ENCODE data around the gene ZBTB21. TPM values are rescaled to one million over a fixed set of nuclear protein-coding genes. Genes with fewer than 3 reads are reported as not detected.

The ZBTB21 gene
- total RNA-seq, 2 experiments from 2014 or later, result 132 to 139 TPM

GRCh38 chr21:41967708-41968107 lies 42.5 kb downstream of the ZBTB21 start:
- Mint-ChIP-seq H3K27ac (no peak overlapping the region), H3K9me3 (no peaks in the 10 kb centered on the region), H3K4me1 (ENCODE audit: low read depth) (no peaks in the 10 kb centered on the region), H3K4me3 (no peak overlapping the region), H3K36me3 (ENCODE audit: low read depth) (no peaks in the 10 kb centered on the region), H3K27me3 (peaks cover 4% of the 10 kb centered on the region)
- ChIA-PET POLR2A (no interaction called here), CTCF (no interaction called here)
- H3K4me1 ChIP-seq (ENCODE audit: insufficient read depth, low read length), result no peaks in the 10 kb centered on the region
- no peak for DNase-seq
- ATAC-seq (ENCODE audit: poor library complexity), result no peak
- H3K4me3 ChIP-seq (ENCODE audit: low read length), result no peak overlapping the region
- H3K27me3 ChIP-seq (ENCODE audit: control insufficient read depth in 1 of 2, insufficient read depth in 2 of 2, low read length in 2 of 2), result peaks cover 0 to 3% of the 10 kb centered on the region in 2 experiments
- intact Hi-C loops (cut with DNase I, micrococcal nuclease), result no loop called here
- H3K27ac ChIP-seq (ENCODE audit: low read depth in 1 of 2, low read length in 2 of 2), result no peak overlapping the region
- H3K36me3 ChIP-seq (ENCODE audit: insufficient read depth, low read length), result no peaks in the 10 kb centered on the region
- peaks cover 0 to 6% of the 10 kb centered on the region in 2 experiments for H3K9me3 ChIP-seq (ENCODE audit: control insufficient read depth in 1 of 2, insufficient read depth in 1 of 2, low read length in 2 of 2)
- TF ChIP-seq CTCF (IDR thresholded peaks at IDR 0.05), result no peak

GRCh38 chr21:41966872-41967621 lies 43.1 kb downstream of the ZBTB21 start:
- DNase-seq, result peak in 1 of 14 experiments; percentile 10
- no peak for ATAC-seq (ENCODE audit: poor library complexity)
- H3K27me3 Mint-ChIP-seq, result peaks cover 4% of the 10 kb centered on the region
- no peak overlapping the region for H3K4me3 Mint-ChIP-seq
- H3K4me1 Mint-ChIP-seq (ENCODE audit: low read depth), result no peaks in the 10 kb centered on the region
- H3K9me3 Mint-ChIP-seq, result no peaks in the 10 kb centered on the region
- no peak overlapping the region for H3K27ac Mint-ChIP-seq
- H3K27ac ChIP-seq (ENCODE audit: low read depth in 1 of 2, low read length in 2 of 2), result no peak overlapping the region
- H3K36me3 ChIP-seq (ENCODE audit: insufficient read depth, low read length), result no peaks in the 10 kb centered on the region
- no peaks in the 10 kb centered on the region for H3K36me3 Mint-ChIP-seq (ENCODE audit: low read depth)
- CTCF ChIA-PET, result no interaction called here
- no peaks in the 10 kb centered on the region for H3K9me3 ChIP-seq (ENCODE audit: control insufficient read depth in 1 of 2, insufficient read depth in 1 of 2, low read length in 2 of 2)
- intact Hi-C loops (cut with DNase I, micrococcal nuclease), result no loop called here
- no peak overlapping the region for H3K4me3 ChIP-seq (ENCODE audit: low read length)
- TF ChIP-seq CTCF (IDR thresholded peaks at IDR 0.05), result no peak
- H3K27me3 ChIP-seq (ENCODE audit: control insufficient read depth in 1 of 2, insufficient read depth in 2 of 2, low read length in 2 of 2), result peaks cover 0 to 9% of the 10 kb centered on the region in 2 experiments
- no peaks in the 10 kb centered on the region for H3K4me1 ChIP-seq (ENCODE audit: insufficient read depth, low read length)
- POLR2A ChIA-PET, result no interaction called here

DNA sequence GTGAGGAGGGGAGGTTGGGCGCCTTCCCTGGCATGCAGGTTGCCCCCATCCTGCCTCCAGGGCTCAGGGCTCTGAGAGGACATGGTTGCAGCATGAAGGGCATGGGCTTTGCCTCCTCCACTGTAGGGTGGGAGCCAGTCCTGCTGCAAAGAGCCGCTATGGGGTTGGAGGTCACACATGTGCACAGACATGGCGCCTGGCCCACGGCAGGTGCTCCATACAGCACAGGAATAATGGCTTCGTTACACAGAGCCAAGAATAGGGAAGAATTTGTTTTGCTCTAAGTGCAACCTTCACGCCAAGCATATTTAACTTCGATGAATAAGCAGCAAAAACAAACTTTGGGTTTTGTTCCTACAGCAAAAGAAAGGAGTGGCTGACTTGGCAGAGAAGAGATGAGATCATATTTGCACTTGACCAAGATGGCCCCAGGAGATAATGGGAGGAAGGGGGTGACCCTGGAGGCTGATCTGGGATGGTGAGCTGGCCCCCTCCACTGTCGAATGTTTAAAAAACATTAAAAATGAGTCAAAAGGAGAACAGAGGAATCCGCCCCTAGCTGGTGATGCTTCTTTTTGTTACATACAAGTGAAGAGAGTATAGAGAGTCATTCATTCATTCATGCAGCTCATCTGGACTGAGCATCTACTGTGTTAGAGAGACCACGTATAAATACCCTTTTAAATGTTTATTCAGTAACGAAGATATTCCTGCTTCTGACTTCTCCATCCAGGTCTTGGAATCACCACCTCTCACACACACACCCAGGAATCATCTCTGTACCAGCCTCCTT lies 43.9 kb downstream of the ZBTB21 start:
- CTCF ChIA-PET, result no interaction called here
- Histone ChIP-seq H3K4me3 (ENCODE audit: low read length) (no peak overlapping the region), H3K36me3 (ENCODE audit: insufficient read depth, low read length) (no peaks in the 10 kb centered on the region), H3K27me3 (ENCODE audit: control insufficient read depth in 1 of 2, insufficient read depth in 2 of 2, low read length in 2 of 2) (peaks cover 0 to 11% of the 10 kb centered on the region in 2 experiments), H3K27ac (ENCODE audit: low read depth in 1 of 2, low read length in 2 of 2) (no peak overlapping the region), H3K4me1 (ENCODE audit: insufficient read depth, low read length) (peaks cover 4% of the 10 kb centered on the region), H3K9me3 (ENCODE audit: control insufficient read depth in 1 of 2, insufficient read depth in 1 of 2, low read length in 2 of 2) (no peaks in the 10 kb centered on the region)
- Mint-ChIP-seq H3K27me3 (peaks cover 8% of the 10 kb centered on the region), H3K36me3 (ENCODE audit: low read depth) (no peaks in the 10 kb centered on the region), H3K4me3 (no peak overlapping the region), H3K9me3 (no peaks in the 10 kb centered on the region), H3K4me1 (ENCODE audit: low read depth) (no peaks in the 10 kb centered on the region), H3K27ac (no peak overlapping the region)
- peak in 1 of 14 experiments; percentile 25 for DNase-seq
- no peak for TF ChIP-seq CTCF (IDR thresholded peaks at IDR 0.05)
- ATAC-seq (ENCODE audit: poor library complexity), result no peak
- POLR2A ChIA-PET, result no interaction called here
- intact Hi-C loops (cut with DNase I, micrococcal nuclease), result no loop called here
